PFSK-1 (cell line): Measurements from ENCODE around the gene PSMD2.

ENCODE experiments used
- FOXP2 ChIP-seq: optimal IDR thresholded peaks from 2 replicates; pipeline ENCODE3; 2011; ENCODE audit warnings: borderline replicate concordance, control low read depth, inconsistent platforms; ENCODE audit not compliant: insufficient read depth; ENCODE audit errors: extremely low read length, extremely low read depth
- POLR2AphosphoS5 ChIP-seq: IDR thresholded peaks from 2 replicates; pipeline ENCODE4 v1.6.1; 2012; ENCODE audit warnings: low read depth, mild to moderate bottlenecking, control low read depth, low read length, moderate library complexity
- REST ChIP-seq, 2 experiments: IDR thresholded peaks; 2 replicates each; pipeline versions ENCODE4 v1.6.1 to v1.8.0; 2011 to 2012; ENCODE audit warnings: low read depth in 2 of 2, low read length in 2 of 2, control low read depth in 1 of 2, inconsistent platforms in 1 of 2, mild to moderate bottlenecking in 1 of 2, moderate library complexity in 1 of 2; ENCODE audit not compliant: insufficient read depth in 1 of 2
- SIN3A ChIP-seq: IDR thresholded peaks from 2 replicates; pipeline ENCODE4 v1.6.1; 2012; ENCODE audit warnings: mild to moderate bottlenecking, low read length, moderate library complexity, borderline replicate concordance; ENCODE audit not compliant: insufficient read depth
- TAF1 ChIP-seq: IDR thresholded peaks from 2 replicates; pipeline ENCODE4 v1.6.1; 2012; ENCODE audit warnings: low read length, control low read depth, borderline replicate concordance; ENCODE audit not compliant: insufficient read depth

DNA sequence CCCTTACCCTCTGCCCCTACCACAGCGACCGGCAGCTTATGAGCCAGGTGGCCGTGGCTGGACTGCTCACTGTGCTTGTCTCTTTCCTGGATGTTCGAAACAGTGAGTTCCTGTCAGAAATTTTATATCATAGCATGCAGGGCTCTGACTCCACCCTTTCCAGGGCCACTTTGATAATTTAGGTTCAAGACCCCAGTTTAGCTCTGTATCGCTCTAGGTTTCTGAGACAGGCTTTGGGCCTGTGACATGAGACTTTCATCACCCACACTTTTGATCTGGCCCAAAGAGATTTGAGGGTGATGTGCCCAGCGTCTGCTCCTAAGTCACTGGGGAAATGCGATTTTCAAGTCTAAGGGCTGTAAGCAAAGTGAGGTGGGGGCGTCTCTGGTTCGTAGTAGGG is 8.9 kb downstream of the PSMD2 start:
- no peak for TF ChIP-seq REST (IDR thresholded peaks at IDR 0.05; ENCODE audit: insufficient read depth in 1 of 2, low read depth in 2 of 2, low read length in 2 of 2)
- no peak for TF ChIP-seq TAF1
- TF ChIP-seq POLR2AphosphoS5 = no peak
- no peak for TF ChIP-seq SIN3A
- TF ChIP-seq FOXP2 = no peak
